Activated gamma-delta T cell treated with anti-CD3 and anti-CD28 coated beads, Interleukin-2, amount 50 U/mL, for 16 hours (primary cell): ENCODE measurements around the gene MCOLN1.

Source experiments
- DNase-seq: peaks from one replicate; pipeline ENCODE4 v3.0.0-alpha.2; 2020; ENCODE audit warnings: low read depth

Gene MCOLN1

GRCh38 chr19:7522072-7522922 lies at the start of gene MCOLN1:
MCOLN1 (plus strand) TSS chr19:7522624; CDS start chr19:7522751, 127 bp downstream.
- peak; percentile 99 for DNase-seq

GRCh38 chr19:7475665-7476064 lies 46.8 kb upstream of the MCOLN1 start:
- no peak for DNase-seq

- DNase-seq, result no peak
Measured at GRCh38 chr19:7476241-7476640, 46.2 kb upstream of the MCOLN1 start.

GRCh38 chr19:7476777-7477494 lies 45.5 kb upstream of the MCOLN1 start:
- no peak for DNase-seq

GRCh38 chr19:7477758-7478157 lies 44.7 kb upstream of the MCOLN1 start:
- DNase-seq, result no peak

GRCh38 chr19:7478173-7478842 lies 44.1 kb upstream of the MCOLN1 start:
- no peak for DNase-seq

- DNase-seq, result no peak
Measured at GRCh38 chr19:7478843-7479227, 43.6 kb upstream of the MCOLN1 start.

GRCh38 chr19:7480222-7480969 lies 42.0 kb upstream of the MCOLN1 start:
- no peak for DNase-seq

GRCh38 chr19:7480970-7481255 lies 41.5 kb upstream of the MCOLN1 start:
- DNase-seq, result no peak

GRCh38 chr19:7482584-7483439 lies 39.6 kb upstream of the MCOLN1 start:
- no peak for DNase-seq

- no peak for DNase-seq
Measured at GRCh38 chr19:7483720-7484201, 38.7 kb upstream of the MCOLN1 start.

GRCh38 chr19:7486923-7487322 lies 35.5 kb upstream of the MCOLN1 start:
- no peak for DNase-seq

GRCh38 chr19:7488736-7489353 lies 33.6 kb upstream of the MCOLN1 start, which contains the start of gene PEX11G:
PEX11G (minus strand) TSS chr19:7489035; CDS start chr19:7489010, 25 bp downstream.
- DNase-seq, result peak; percentile 82

- DNase-seq, result no peak
Measured at GRCh38 chr19:7489609-7490044, 32.8 kb upstream of the MCOLN1 start.

- peak; percentile 17 for DNase-seq
Measured at GRCh38 chr19:7492142-7492541, 30.3 kb upstream of the MCOLN1 start.

- DNase-seq, result no peak
Measured at GRCh38 chr19:7492558-7492957, 29.9 kb upstream of the MCOLN1 start.

GRCh38 chr19:7494416-7495098 lies 27.9 kb upstream of the MCOLN1 start:
- no peak for DNase-seq

- no peak for DNase-seq
Measured at GRCh38 chr19:7497292-7497691, 25.1 kb upstream of the MCOLN1 start.

- no peak for DNase-seq
Measured at GRCh38 chr19:7500811-7501450, 21.5 kb upstream of the MCOLN1 start.
